Lower lobe of right lung (tissue), 2 donors: ENCODE results near the gene TMEM150B. TPM values are rescaled to one million over a fixed set of nuclear protein-coding genes. Genes with fewer than 3 reads are reported as not detected.

Experiments
- ATAC-seq, 2 donors: fragments of 200-7000 bp; cut with Tn5 transposase; one replicate each; pipeline ENCODE4 v1.9.1; 2020 to 2022; ENCODE audit warnings: mild to moderate bottlenecking in 2 of 2, moderate library complexity in 2 of 2
- DNase-seq: peaks from one replicate; pipeline ENCODE4 v3.0.0-alpha.2; 2020
- H3K27ac ChIP-seq: fragments of 200-600 bp; one replicate; pipeline ENCODE4 v1.8.0; 2022
- H3K27me3 ChIP-seq: fragments of 200-600 bp; one replicate; pipeline ENCODE4 v1.8.0; 2022; ENCODE audit warnings: low read depth
- H3K36me3 ChIP-seq: fragments of 200-600 bp; one replicate; pipeline ENCODE4 v1.8.0; 2022; ENCODE audit warnings: mild to moderate bottlenecking
- H3K4me1 ChIP-seq: fragments of 200-600 bp; one replicate; pipeline ENCODE4 v1.8.0; 2022
- H3K4me3 ChIP-seq: fragments of 200-600 bp; one replicate; pipeline ENCODE4 v1.8.0; 2022; ENCODE audit warnings: mild to moderate bottlenecking
- H3K9me3 ChIP-seq: fragments of 200-600 bp; one replicate; pipeline ENCODE4 v1.8.0; 2022
- intact Hi-C: fragments of 100-400 bp; cut with DNase I; formaldehyde crosslinking; loops from one replicate; pipeline ENCODE4 v1.11.0; 2022
- total RNA-seq: library from RNA; stranded (reverse); fragmentation: NEBNext Ultra II Directional; extraction: Animal tissue kit (Norgen Biotek cat#: 25700); gene quantifications from one replicate; pipeline ENCODE4 v1.2.1, GENCODE V29; 2021
- TF ChIP-seq, protein P1 (sequence below): fragments of 200-600 bp; IDR thresholded peaks from one replicate; pipeline ENCODE4 v1.8.0; 2022; ENCODE audit warnings: antibody characterized with exemption, mild to moderate bottlenecking
- donor health status: DM: no; HTN: yes; CAD: no; lungs with severe emphysema.

Gene TMEM150B
- total RNA-seq, 1 donor from 2014 or later = 45.5 TPM

- no peak overlapping the region for H3K27ac ChIP-seq
- peaks cover 7% of the 10 kb centered on the region for H3K4me1 ChIP-seq
- H3K36me3 ChIP-seq = no peaks in the 10 kb centered on the region
- peak overlapping the region; percentile 35 for H3K4me3 ChIP-seq
- no peaks in the 10 kb centered on the region for H3K9me3 ChIP-seq
- peaks cover 54% of the 10 kb centered on the region for H3K27me3 ChIP-seq
- ATAC-seq = peak in 1 of 2 donors; percentile 26
- intact Hi-C loops = no loop called here
- TF ChIP-seq, protein P1, sequence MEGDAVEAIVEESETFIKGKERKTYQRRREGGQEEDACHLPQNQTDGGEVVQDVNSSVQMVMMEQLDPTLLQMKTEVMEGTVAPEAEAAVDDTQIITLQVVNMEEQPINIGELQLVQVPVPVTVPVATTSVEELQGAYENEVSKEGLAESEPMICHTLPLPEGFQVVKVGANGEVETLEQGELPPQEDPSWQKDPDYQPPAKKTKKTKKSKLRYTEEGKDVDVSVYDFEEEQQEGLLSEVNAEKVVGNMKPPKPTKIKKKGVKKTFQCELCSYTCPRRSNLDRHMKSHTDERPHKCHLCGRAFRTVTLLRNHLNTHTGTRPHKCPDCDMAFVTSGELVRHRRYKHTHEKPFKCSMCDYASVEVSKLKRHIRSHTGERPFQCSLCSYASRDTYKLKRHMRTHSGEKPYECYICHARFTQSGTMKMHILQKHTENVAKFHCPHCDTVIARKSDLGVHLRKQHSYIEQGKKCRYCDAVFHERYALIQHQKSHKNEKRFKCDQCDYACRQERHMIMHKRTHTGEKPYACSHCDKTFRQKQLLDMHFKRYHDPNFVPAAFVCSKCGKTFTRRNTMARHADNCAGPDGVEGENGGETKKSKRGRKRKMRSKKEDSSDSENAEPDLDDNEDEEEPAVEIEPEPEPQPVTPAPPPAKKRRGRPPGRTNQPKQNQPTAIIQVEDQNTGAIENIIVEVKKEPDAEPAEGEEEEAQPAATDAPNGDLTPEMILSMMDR = no peak
- DNase-seq = peak; percentile 50
Measured at GRCh38 chr19:55369653-55370304, 44.6 kb upstream of the TMEM150B start.

DNA sequence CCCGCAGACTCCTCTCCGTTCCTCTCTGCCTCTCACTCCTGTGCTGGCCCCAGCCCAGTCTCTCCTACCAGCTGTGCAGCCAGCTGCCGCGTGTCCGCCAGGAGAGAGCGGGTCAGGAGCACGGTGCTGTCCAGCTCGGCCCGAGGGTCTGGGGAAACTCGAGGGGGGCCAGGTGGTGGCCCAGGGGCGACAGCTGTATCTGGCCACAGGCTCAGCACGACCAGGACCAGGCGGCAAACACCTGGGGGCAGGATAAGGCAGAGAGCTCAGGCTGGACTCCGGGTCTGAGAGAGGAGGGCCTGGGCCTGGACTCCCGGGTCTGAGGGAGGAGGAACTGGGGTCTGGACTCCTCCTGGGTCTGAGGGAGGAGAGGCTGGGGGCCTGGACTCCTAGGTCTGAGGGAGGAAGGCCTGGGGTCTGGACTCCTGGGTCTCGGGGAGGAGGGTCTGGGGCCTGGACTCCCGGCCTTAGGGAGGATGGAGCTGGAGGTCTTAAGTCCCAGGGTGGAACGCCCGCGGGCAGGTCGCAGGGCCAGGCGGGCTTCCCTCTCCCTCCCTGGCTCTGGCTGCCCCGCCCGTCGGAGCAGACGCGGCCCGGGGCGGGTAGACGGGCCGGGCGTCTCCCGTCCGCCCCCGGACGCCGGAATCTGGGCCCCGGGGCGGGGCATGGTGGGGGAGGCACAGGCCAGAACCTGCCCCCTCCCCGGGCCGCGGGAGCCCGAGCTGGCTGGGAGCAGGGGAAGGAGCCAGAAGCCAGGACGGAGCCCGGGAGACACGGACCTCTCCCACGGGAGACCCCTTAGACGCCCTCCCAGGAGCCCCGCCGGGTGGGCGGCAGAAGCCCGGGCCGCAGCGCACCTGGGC lies 43.8 kb upstream of the TMEM150B start:
- H3K36me3 ChIP-seq = no peaks in the 10 kb centered on the region
- peaks cover under 1% of the 10 kb centered on the region for H3K4me1 ChIP-seq
- no peaks in the 10 kb centered on the region for H3K9me3 ChIP-seq
- peaks cover 54% of the 10 kb centered on the region for H3K27me3 ChIP-seq
- TF ChIP-seq, protein P1 = no peak
- intact Hi-C loops = no loop called here
- ATAC-seq (peak; percentile 64 to 74), DNase-seq (no peak)
- no peak overlapping the region for H3K27ac ChIP-seq
- H3K4me3 ChIP-seq = peak overlapping the region; percentile 39

GRCh38 chr19:55368106-55368505 lies 43.0 kb upstream of the TMEM150B start:
- H3K27ac ChIP-seq = no peak overlapping the region
- no peak overlapping the region for H3K4me3 ChIP-seq
- intact Hi-C loops = no loop called here
- no peaks in the 10 kb centered on the region for H3K9me3 ChIP-seq
- TF ChIP-seq, protein P1 = no peak
- peaks cover 54% of the 10 kb centered on the region for H3K27me3 ChIP-seq
- ATAC-seq (no peak), DNase-seq (no peak)
- H3K4me1 ChIP-seq = no peaks in the 10 kb centered on the region
- H3K36me3 ChIP-seq = no peaks in the 10 kb centered on the region

GRCh38 chr19:55366790-55367189 lies 41.6 kb upstream of the TMEM150B start:
- Histone ChIP-seq H3K27me3 (peaks cover 44% of the 10 kb centered on the region), H3K4me1 (no peaks in the 10 kb centered on the region), H3K27ac (no peak overlapping the region), H3K4me3 (no peak overlapping the region), H3K9me3 (no peaks in the 10 kb centered on the region), H3K36me3 (no peaks in the 10 kb centered on the region)
- TF ChIP-seq, protein P1 = no peak
- no peak for DNase-seq
- ATAC-seq = no peak
- intact Hi-C loops = no loop called here

- Histone ChIP-seq H3K4me3 (no peak overlapping the region), H3K4me1 (no peaks in the 10 kb centered on the region), H3K9me3 (no peaks in the 10 kb centered on the region), H3K27ac (no peak overlapping the region), H3K36me3 (no peaks in the 10 kb centered on the region), H3K27me3 (peaks cover 36% of the 10 kb centered on the region)
- intact Hi-C loops = no loop called here
- DNase-seq (no peak), ATAC-seq (no peak)
- TF ChIP-seq, protein P1 = no peak
Measured at GRCh38 chr19:55365964-55366363, 40.8 kb upstream of the TMEM150B start.
